PC-3 (cell line): Measurements from ENCODE around the gene ARG1.

ENCODE experiments used
- CTCF ChIP-seq: fragments of 300-600 bp; sonication (generic); conservative IDR thresholded peaks from 2 replicates; pipeline ENCODE4 v1.5.1; 2017; ENCODE audit warnings: antibody characterized with exemption, low read depth, mild to moderate bottlenecking, low read length
- EZH2 ChIP-seq: fragments of 300-600 bp; sonication (generic); IDR thresholded peaks from one replicate; pipeline ENCODE4 v1.6.1; 2017; ENCODE audit warnings: antibody characterized with exemption, mild to moderate bottlenecking, low read length; ENCODE audit not compliant: unreplicated experiment
- EZH2phosphoT487 ChIP-seq: fragments of 300-600 bp; sonication (generic); IDR thresholded peaks from 2 replicates; pipeline ENCODE4 v1.6.1; 2018; ENCODE audit warnings: mild to moderate bottlenecking, antibody characterized with exemption, low read length, borderline replicate concordance

GRCh38 chr6:131545317-131545716 is 27.7 kb upstream of the ARG1 start:
- TF ChIP-seq CTCF, result no peak
- TF ChIP-seq EZH2, result no peak
- no peak for TF ChIP-seq EZH2phosphoT487
